Midbrain (tissue), 1 donor: Measurements from ENCODE around the gene ANKLE2.
A peak's percentile ranks its signal among the peaks of the same experiment; 100 is the strongest.
"Not testable (repeated sequence)": the region's sequence is repeated elsewhere in the genome, so short reads cannot be mapped to it uniquely, and the experiment has no call there.

Experiments used
- DNase-seq: peaks from one replicate; lab custom pipeline; 2025; lab: John Stamatoyannopoulos, UW

Gene ANKLE2

DNA sequence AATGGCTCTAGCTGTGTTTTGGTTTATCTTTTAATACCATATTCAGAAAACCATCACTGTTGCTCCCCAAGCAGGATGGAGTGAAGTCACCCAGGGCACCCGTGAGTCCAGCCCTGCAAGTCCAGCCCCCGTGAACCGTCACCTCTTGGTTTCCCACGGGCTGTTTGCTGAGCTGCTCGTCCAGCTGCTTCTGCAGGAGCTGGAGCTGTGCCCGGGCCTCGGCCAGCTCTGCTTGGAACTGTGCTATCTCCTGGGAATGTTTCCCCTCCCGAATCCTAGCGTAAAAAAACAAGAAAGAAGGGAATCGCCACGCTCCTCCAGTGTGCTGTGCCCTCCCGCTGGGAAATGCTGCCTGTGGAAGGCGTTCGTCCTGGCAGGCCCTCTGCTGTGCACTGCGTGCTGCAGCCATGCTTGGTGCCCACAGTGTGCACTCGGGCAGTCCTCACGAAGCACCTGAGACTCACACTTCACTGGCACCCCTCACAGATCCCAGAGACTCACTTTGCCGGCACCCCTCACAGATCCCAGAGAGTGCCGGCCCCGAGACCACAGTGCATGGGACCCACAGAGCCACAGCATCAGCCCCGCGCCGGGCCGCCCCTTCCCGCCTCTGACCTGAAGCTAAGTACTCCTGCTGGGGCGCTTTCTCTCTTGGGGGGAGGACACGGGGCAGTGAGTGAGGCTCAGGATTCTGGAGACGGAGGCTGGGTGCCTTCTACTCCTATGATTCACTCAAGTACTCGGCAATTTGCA lies 15.4 kb upstream of the ANKLE2 start:
- DNase-seq: peak; percentile 31

DNA sequence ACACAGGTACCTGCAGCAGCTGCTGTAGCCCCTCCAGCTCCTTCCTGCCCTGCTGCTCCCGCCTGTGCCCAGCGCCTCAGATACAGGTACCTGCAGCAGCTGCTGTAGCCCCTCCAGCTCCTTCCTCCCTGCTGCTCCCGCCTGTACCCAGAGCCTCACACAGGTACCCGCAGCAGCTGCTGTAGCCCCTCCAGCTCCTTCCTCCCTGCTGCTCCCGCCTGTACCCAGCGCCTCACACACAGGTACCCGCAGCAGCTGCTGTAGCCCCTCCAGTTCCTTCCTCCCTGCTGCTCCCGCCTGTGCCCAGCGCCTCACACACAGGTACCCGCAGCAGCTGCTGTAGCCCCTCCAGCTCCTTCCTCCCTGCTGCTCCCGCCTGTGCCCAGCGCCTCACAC lies 14.6 kb upstream of the ANKLE2 start:
- DNase-seq: not testable (repeated sequence)

DNA sequence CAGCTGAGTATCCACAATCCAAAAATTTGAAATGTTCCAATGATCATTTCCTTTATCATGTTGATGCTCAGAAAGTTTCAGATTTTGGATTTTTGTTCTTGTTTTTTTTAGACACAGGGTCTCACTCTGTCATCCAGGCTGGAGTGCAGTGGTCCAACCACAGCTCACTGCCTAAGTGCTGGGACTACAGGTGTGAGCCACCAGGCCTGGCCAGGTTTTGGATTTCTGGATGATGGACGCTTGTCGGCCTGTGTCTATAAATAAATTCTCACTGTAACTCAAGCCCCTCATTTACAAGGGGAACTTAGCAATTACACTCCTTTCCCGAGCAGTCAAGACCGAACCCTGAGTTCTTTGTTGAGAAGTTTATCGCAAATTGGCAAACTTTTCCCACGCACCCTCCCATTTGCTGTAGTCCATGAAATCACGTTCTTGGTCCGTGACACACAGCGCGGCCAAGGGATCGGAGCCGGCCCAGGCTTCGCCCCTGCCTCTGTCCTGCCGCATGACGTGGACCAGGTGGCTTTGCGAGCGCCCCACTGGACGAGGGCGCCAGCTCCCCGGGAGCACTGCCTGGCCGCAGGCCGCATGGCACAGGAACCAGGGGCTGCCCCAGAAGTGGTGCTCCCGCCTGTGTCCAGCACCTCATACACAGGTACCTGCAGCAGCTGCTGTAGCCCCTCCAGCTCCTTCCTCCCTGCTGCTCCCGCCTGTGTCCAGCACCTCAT lies 14.0 kb upstream of the ANKLE2 start:
- DNase-seq: no peak

GRCh38 chr12:132774646-132775275 lies 13.1 kb upstream of the ANKLE2 start:
- DNase-seq: no peak

DNA sequence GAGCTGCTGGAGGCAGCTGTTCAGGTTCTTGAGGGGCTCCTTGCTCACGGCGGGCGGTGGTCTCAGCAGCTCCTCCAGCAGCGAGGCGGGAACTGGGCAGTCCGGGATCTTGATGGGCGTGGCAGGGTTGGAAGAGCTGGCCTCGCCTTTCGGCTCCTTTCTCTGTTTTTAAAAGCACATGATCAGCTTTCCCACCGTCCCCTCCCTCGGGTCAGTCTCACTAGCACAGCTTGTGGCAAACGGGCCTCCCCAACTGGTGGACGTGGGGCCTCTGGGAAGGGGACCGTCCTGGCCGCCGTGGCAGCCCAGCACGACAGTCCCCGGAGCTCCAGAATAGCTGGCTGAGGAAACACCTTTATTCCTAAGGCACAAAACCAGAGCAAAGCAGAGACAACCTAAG lies 12.5 kb upstream of the ANKLE2 start:
- DNase-seq: no peak

DNA sequence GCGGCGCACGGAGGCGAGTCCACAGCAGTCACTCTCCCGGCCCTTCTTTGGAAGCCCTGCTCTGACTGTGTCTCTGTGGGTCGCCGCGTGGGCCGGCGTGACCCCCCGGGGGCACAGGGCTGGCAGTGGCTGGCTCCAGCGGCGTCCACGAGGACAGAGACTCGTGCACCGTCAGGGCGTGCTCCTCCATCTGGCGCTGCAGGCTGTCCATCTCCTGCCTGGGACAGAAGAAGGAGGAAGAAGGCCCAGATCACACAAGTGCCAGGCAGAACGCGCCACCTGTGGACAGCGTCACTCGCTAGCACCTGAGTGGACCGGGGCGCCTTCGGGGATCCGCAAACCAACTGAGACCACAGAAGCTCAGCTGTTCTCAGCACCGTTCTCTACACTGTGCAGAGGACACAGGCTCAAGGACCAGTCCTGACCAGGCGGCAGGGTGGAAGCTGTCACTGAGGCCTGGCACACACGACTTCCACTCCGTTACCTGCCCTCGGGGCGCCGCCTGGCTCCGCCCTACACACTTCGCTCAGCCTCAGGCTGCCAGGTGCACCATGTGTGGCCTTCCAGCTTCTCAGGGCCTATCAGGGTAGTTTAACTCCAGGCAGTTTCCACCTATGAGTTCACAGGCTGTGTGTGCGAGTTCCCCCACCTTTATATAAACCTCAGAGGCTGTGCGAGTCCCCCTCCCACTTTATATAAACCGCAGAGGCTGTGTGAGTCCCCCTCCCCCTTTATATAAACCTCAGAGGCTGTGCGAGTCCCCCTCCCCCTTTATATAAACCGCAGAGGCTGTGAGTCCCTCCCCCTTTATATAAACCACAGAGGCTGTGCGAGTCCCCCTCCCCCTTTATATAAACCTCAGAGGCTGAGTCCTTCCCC lies 11.7 kb upstream of the ANKLE2 start:
- no peak for DNase-seq

- no peak for DNase-seq
Measured at GRCh38 chr12:132772606-132773005, 11.0 kb upstream of the ANKLE2 start.

GRCh38 chr12:132771126-132771838 lies 9.7 kb upstream of the ANKLE2 start:
- DNase-seq: no peak

GRCh38 chr12:132766380-132767085 lies 4.9 kb upstream of the ANKLE2 start:
- peak; percentile 7 for DNase-seq

DNA sequence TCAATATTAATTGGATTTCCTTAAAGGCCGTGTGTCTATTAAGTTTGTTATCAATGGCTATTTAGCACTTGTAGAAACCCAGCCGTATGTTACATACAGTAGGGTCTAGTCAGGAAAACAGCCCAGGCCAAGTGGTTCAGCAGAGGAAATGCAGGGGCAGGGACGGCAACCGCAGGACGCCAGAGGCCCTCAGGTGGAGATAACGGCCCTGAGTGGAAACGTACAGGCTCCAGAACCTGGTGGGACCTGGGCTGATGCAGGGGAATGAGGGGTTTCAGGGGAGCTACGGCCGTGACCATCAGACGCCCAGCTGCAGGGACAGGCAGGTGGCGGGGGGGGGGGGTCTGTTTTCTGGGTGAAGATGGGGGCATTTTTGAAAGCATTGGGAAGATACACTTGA lies 3.7 kb upstream of the ANKLE2 start:
- no peak for DNase-seq

DNA sequence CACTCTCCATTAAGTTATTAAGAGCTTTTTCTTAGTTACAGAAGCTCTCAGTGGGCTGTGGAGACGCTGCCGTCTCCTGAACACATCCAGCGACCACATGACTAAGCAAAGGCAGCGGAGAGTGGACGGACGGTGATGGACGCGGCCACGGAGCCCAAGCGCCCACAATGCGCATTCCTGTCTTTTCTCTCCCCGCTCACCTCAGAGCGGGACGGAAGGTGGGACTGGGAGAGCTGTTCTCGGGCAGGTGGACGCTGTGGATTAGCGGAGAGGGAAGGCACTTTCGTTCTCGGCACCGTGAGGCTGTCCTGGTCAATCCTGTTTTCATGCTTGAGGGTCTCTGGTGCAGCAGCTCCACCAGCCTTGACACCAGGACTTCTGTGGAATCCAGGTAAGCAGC lies 2.6 kb upstream of the ANKLE2 start:
- DNase-seq: no peak

GRCh38 chr12:132761921-132762583 lies 420 bp upstream of the ANKLE2 start:
- DNase-seq: peak; percentile 82

DNA sequence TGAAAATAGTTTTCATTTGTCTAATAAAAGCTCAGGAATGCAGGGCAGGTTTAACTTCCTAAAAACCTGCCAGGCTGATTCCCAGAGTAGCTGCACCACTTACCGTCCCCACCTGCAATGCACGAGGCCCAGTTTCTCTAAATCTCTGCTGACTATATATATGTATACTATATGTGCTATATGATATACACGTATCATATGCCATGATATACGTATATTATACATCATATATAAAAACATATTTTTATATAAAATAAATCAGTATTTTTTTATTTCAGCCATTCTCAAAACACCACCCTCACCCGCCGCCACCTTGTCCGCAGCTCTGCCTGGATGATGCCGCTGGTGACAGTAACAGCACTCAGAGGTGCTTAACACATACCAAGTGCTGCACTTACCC lies 2.3 kb downstream of the ANKLE2 start:
- no peak for DNase-seq

GRCh38 chr12:132758825-132759224 lies 2.8 kb downstream of the ANKLE2 start:
- DNase-seq: not testable (repeated sequence)

GRCh38 chr12:132754160-132754932 lies 7.3 kb downstream of the ANKLE2 start:
- no peak for DNase-seq

DNA sequence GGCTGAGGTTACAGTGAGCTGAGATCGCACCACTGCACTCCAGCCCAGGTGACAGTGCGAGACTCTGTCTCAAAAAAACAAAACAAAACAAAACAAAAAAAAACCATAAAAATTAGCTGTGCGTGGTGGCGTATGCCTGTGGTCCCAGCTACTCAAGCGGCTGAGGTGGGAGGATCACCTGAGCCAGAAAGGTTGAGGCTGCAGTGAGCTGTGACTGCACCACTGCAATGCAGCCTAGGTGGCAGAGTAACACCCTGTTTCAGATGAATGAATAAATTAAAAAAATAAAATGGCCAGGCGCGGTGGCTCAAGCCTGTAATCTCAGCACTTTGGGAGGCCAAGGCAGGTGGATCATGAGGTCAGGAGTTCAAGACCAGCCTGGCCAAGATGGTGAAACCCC lies 8.0 kb downstream of the ANKLE2 start:
- not testable (repeated sequence) for DNase-seq

- DNase-seq: no peak
Measured at GRCh38 chr12:132748319-132748718, 13.3 kb downstream of the ANKLE2 start.

- DNase-seq: no peak
Measured at GRCh38 chr12:132747896-132748295, 13.7 kb downstream of the ANKLE2 start.

DNA sequence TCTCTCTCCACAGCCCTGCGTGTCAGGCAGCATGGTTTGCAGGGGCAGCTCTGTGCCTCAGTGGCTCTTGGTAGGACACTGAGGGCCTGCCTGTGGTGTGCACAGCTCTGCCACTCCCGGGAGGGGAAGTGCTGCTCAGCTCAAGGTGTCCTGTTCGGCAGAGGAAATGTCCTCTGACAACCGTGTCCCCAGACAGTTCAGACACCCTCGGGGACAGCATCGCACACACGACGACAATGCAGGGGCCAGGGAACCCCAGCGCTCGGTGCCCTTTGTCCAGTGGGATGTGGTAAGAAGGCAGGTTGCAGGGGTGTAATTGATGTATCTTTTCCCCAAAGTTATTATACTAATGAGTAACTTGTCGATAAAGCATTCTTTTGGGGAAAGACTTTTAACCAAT lies 14.2 kb downstream of the ANKLE2 start:
- DNase-seq: no peak
